Endodermal cell (in vitro differentiated cells): ENCODE measurements around the gene MYH13. TPM values are rescaled to one million over a fixed set of nuclear protein-coding genes. Genes with fewer than 3 reads are reported as not detected.
A peak's percentile ranks its signal among the peaks of the same experiment; 100 is the strongest.

ENCODE experiments used
- DNase-seq: peaks from one replicate; pipeline ENCODE4 v3.0.0-alpha.2; 2017
- H3K27ac ChIP-seq: 2 replicates; pipeline ENCODE4 v1.5.1; 2013; ENCODE audit warnings: mild to moderate bottlenecking, low read depth, low read length, moderate library complexity
- H3K27me3 ChIP-seq: 2 replicates; pipeline ENCODE4 v1.6.1; 2013; ENCODE audit warnings: mild to moderate bottlenecking, low read length, moderate library complexity; ENCODE audit not compliant: insufficient read depth, control insufficient read depth, poor library complexity, severe bottlenecking
- H3K36me3 ChIP-seq: 2 replicates; pipeline ENCODE4 v1.7.0; 2013; ENCODE audit warnings: mild to moderate bottlenecking, low read length, moderate library complexity; ENCODE audit not compliant: control insufficient read depth, insufficient read depth
- H3K4me1 ChIP-seq: one replicate; pipeline ENCODE4 v1.7.0; 2013; ENCODE audit warnings: low read length; ENCODE audit not compliant: control insufficient read depth, insufficient read depth
- H3K4me3 ChIP-seq: 2 replicates; pipeline ENCODE4 v1.5.1; 2013; ENCODE audit warnings: mild to moderate bottlenecking, low read length, moderate library complexity
- H3K9ac ChIP-seq: 2 replicates; pipeline ENCODE4 v1.6.1; 2013; ENCODE audit warnings: mild to moderate bottlenecking, low read length, moderate library complexity; ENCODE audit not compliant: poor library complexity, severe bottlenecking; ENCODE audit errors: extremely low read depth
- H3K9me3 ChIP-seq: 2 replicates; pipeline ENCODE4 v1.6.1; 2013; ENCODE audit warnings: mild to moderate bottlenecking, low read length, moderate library complexity; ENCODE audit not compliant: control insufficient read depth
- H3K27ac Mint-ChIP-seq: 2 replicates; pipeline ENCODE4 v1.8.0; 2020; ENCODE audit warnings: mixed read lengths
- H3K27me3 Mint-ChIP-seq: 2 replicates; pipeline ENCODE4 v1.8.0; 2021; ENCODE audit warnings: mild to moderate bottlenecking, mixed read lengths; ENCODE audit not compliant: insufficient read depth
- H3K36me3 Mint-ChIP-seq: 2 replicates; pipeline ENCODE4 v1.8.0; 2020; ENCODE audit warnings: low read depth, mixed read lengths
- H3K4me1 Mint-ChIP-seq: 2 replicates; pipeline ENCODE4 v1.8.0; 2020; ENCODE audit warnings: mixed read lengths
- H3K4me3 Mint-ChIP-seq: 2 replicates; pipeline ENCODE4 v1.8.0; 2020; ENCODE audit warnings: mild to moderate bottlenecking, moderate library complexity, mixed read lengths
- H3K9me3 Mint-ChIP-seq: 2 replicates; pipeline ENCODE4 v1.8.0; 2020; ENCODE audit warnings: mild to moderate bottlenecking, mixed read lengths
- WGBS, 2 experiments: methylation state at CpG; one replicate each; pipeline versions ENCODE4 v1.1.5 to v1.1.7; 2013; ENCODE audit warnings: missing lambda C conversion rate in 2 of 2, mixed read lengths in 1 of 2; ENCODE audit not compliant: insufficient coverage in 1 of 2, insufficient read length in 1 of 2; 5-methylcytosine and 5-hydroxymethylcytosine counted together
- total RNA-seq, 2 donors: library from RNA; stranded (reverse); fragmentation: NEBNext Ultra II Directional in 1 of 2; extraction: Animal tissue kit (Norgen Biotek cat#: 25700) in 1 of 2; gene quantifications; 2 replicates in 1 of 2; 3 replicates in 1 of 2; pipeline ENCODE4 v1.2.1, GENCODE V29; 2021
- TF ChIP-seq, protein P1 (sequence below): fragments of 200-600 bp; sonication (generic); conservative IDR thresholded peaks from 2 replicates; pipeline ENCODE4 v1.5.0; 2021; ENCODE audit warnings: antibody characterized with exemption, mild to moderate bottlenecking

Gene MYH13
- total RNA-seq, 2 donors from 2014 or later: not detected

- peak; percentile 59 for DNase-seq
- Mint-ChIP-seq H3K27me3 (no peaks in the 10 kb centered on the region), H3K36me3 (no peaks in the 10 kb centered on the region), H3K4me3 (no peak overlapping the region), H3K9me3 (no peaks in the 10 kb centered on the region), H3K4me1 (peaks cover 5% of the 10 kb centered on the region), H3K27ac (no peak overlapping the region)
- no peaks in the 10 kb centered on the region for H3K9me3 ChIP-seq
- no peak overlapping the region for H3K27ac ChIP-seq
- H3K27me3 ChIP-seq: no peaks in the 10 kb centered on the region
- H3K36me3 ChIP-seq: no peaks in the 10 kb centered on the region
- no peak overlapping the region for H3K9ac ChIP-seq
- H3K4me3 ChIP-seq: no peak overlapping the region
- TF ChIP-seq, protein P1, sequence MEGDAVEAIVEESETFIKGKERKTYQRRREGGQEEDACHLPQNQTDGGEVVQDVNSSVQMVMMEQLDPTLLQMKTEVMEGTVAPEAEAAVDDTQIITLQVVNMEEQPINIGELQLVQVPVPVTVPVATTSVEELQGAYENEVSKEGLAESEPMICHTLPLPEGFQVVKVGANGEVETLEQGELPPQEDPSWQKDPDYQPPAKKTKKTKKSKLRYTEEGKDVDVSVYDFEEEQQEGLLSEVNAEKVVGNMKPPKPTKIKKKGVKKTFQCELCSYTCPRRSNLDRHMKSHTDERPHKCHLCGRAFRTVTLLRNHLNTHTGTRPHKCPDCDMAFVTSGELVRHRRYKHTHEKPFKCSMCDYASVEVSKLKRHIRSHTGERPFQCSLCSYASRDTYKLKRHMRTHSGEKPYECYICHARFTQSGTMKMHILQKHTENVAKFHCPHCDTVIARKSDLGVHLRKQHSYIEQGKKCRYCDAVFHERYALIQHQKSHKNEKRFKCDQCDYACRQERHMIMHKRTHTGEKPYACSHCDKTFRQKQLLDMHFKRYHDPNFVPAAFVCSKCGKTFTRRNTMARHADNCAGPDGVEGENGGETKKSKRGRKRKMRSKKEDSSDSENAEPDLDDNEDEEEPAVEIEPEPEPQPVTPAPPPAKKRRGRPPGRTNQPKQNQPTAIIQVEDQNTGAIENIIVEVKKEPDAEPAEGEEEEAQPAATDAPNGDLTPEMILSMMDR: no peak
- H3K4me1 ChIP-seq: no peaks in the 10 kb centered on the region
- whole genome bisulfite sequencing, 2 experiments: 71 to 86% methylated on average over 3 to 4 of the region's 4 CpGs
These were observed 68.0 kb downstream of the MYH13 start for GRCh38 chr17:10304758-10305300.

DNA sequence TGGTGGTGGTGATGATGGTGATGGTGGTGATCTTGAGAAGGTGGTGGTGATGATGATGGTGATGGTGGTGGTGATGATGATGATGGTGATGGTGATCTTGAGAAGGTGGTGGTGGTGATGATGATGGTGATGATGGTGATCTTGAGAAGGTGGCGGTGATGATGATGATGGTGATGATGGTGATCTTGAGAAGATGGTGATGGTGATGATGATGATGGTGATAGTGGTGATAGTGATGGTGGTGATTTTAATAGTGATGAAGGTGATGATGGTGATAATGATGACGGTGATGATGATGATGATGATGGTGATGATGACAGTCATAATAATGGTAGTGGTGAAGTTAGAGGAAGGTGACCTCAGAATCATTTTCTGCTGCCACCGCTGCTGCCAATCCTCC is 75.1 kb downstream of the MYH13 start:
- Histone ChIP-seq H3K4me1 (no peaks in the 10 kb centered on the region), H3K9ac (no peak overlapping the region), H3K4me3 (no peak overlapping the region), H3K36me3 (no peaks in the 10 kb centered on the region), H3K27me3 (no peaks in the 10 kb centered on the region), H3K9me3 (no peaks in the 10 kb centered on the region), H3K27ac (no peak overlapping the region)
- WGBS, 2 experiments: 87 to 95% methylated on average over 2 to 3 of the region's 3 CpGs
- H3K4me1 Mint-ChIP-seq: no peaks in the 10 kb centered on the region
- TF ChIP-seq, protein P1: no peak
- no peak overlapping the region for H3K4me3 Mint-ChIP-seq
- no peaks in the 10 kb centered on the region for H3K36me3 Mint-ChIP-seq
- no peaks in the 10 kb centered on the region for H3K9me3 Mint-ChIP-seq
- no peak overlapping the region for H3K27ac Mint-ChIP-seq
- no peak for DNase-seq
- H3K27me3 Mint-ChIP-seq: no peaks in the 10 kb centered on the region

- H3K4me3 ChIP-seq: no peak overlapping the region
- no peak overlapping the region for H3K9ac ChIP-seq
- Mint-ChIP-seq H3K4me3 (no peak overlapping the region), H3K27ac (no peak overlapping the region), H3K36me3 (no peaks in the 10 kb centered on the region), H3K9me3 (no peaks in the 10 kb centered on the region), H3K27me3 (no peaks in the 10 kb centered on the region), H3K4me1 (peaks cover 8% of the 10 kb centered on the region)
- no peaks in the 10 kb centered on the region for H3K36me3 ChIP-seq
- no peak overlapping the region for H3K27ac ChIP-seq
- 54 to 76% methylated on average over 2 to 5 of the region's 5 CpGs for WGBS, 2 experiments
- H3K27me3 ChIP-seq: no peaks in the 10 kb centered on the region
- TF ChIP-seq, protein P1: peak; percentile 86
- peak; percentile 94 for DNase-seq
- H3K4me1 ChIP-seq: no peaks in the 10 kb centered on the region
- H3K9me3 ChIP-seq: no peaks in the 10 kb centered on the region
These were observed 77.0 kb downstream of the MYH13 start for GRCh38 chr17:10295728-10296343.
